HepG2 (cell line): ENCODE data around the gene C20orf96. TPM values are rescaled to one million over a fixed set of nuclear protein-coding genes. Genes with fewer than 3 reads are reported as not detected.
A peak's percentile ranks its signal among the peaks of the same experiment; 100 is the strongest.

Experiments used
- CREB1 ChIP-seq, 2 experiments: fragments of 450-650 bp in 1 of 2; IDR thresholded peaks; 2 replicates each; pipeline ENCODE4 v1.6.1; 2016 to 2017; ENCODE audit warnings: control low read depth in 1 of 2, mild to moderate bottlenecking in 1 of 2, missing compliant biosample characterization in 1 of 2, missing genetic modification characterization in 1 of 2
- EEA1 ChIP-seq: sonication (generic); formaldehyde crosslinking; IDR thresholded peaks from 2 replicates; pipeline ENCODE4 v1.5.1; 2020; ENCODE audit warnings: mild to moderate bottlenecking, missing genetic modification reagents, borderline replicate concordance
- EZH2 ChIP-seq: conservative IDR thresholded peaks from 2 replicates; pipeline ENCODE4 v1.6.1; 2012; ENCODE audit warnings: mild to moderate bottlenecking, low read depth, low read length, moderate library complexity
- HDAC2 ChIP-seq: sonication (generic); formaldehyde crosslinking; IDR thresholded peaks from 2 replicates; pipeline ENCODE4 v1.4.0; 2020; ENCODE audit warnings: missing genetic modification reagents
- KDM1A ChIP-seq: IDR thresholded peaks from 2 replicates; pipeline ENCODE4 v1.6.1; 2016; ENCODE audit warnings: missing compliant biosample characterization
- RBAK ChIP-seq: sonication (generic); formaldehyde crosslinking; IDR thresholded peaks from 2 replicates; pipeline ENCODE4 v1.5.1; 2020; ENCODE audit warnings: mild to moderate bottlenecking, missing genetic modification reagents
- RFX3 ChIP-seq: IDR thresholded peaks from 2 replicates; pipeline ENCODE4 v1.6.1; 2016; ENCODE audit warnings: missing biosample characterization, missing genetic modification reagents
- SRSF9 ChIP-seq: fragments of 200-400 bp; formaldehyde crosslinking; IDR thresholded peaks from 2 replicates; pipeline ENCODE4 v1.6.1; 2018; ENCODE audit warnings: borderline replicate concordance, mild to moderate bottlenecking, low read depth, low read length; ENCODE audit not compliant: insufficient read depth, poor library complexity, severe bottlenecking
- TCF7 ChIP-seq: sonication (generic); IDR thresholded peaks from 2 replicates; pipeline ENCODE4 v1.6.1; 2016; ENCODE audit warnings: antibody characterized with exemption, low read depth
- THAP9 ChIP-seq: sonication (generic); formaldehyde crosslinking; IDR thresholded peaks from 2 replicates; pipeline ENCODE4; 2020; ENCODE audit warnings: missing genetic modification reagents, mild to moderate bottlenecking, borderline replicate concordance
- ZBTB38 ChIP-seq: sonication (generic); formaldehyde crosslinking; IDR thresholded peaks from 2 replicates; pipeline ENCODE4 v1.5.1; 2020; ENCODE audit warnings: mild to moderate bottlenecking, missing genetic modification reagents
- ZBTB49 ChIP-seq: sonication (generic); formaldehyde crosslinking; IDR thresholded peaks from 2 replicates; pipeline ENCODE4 v1.4.0; 2020; ENCODE audit warnings: missing genetic modification reagents, borderline replicate concordance
- ZNF546 ChIP-seq: sonication (generic); formaldehyde crosslinking; conservative IDR thresholded peaks from 2 replicates; pipeline ENCODE4 v1.8.1; 2023; ENCODE audit warnings: mild to moderate bottlenecking, missing genetic modification reagents
- ZNF572 ChIP-seq: sonication (generic); formaldehyde crosslinking; IDR thresholded peaks from 2 replicates; pipeline ENCODE4 v1.5.1; 2020; ENCODE audit warnings: mild to moderate bottlenecking, missing genetic modification reagents
- ZSCAN9 ChIP-seq: IDR thresholded peaks from 2 replicates; pipeline ENCODE4 v1.6.1; 2016; ENCODE audit warnings: borderline replicate concordance
- polyA plus RNA-seq, 8 experiments: library from polyadenylated mRNA; depleted of rRNA in 3 of 8; stranded (reverse) in 7 of 8; unstranded in 1 of 8; fragments of >200 nt; fragmentation: Illumina TruSeq in 4 of 8; extraction: Trizol in 4 of 8; gene quantifications; 2 replicates each; pipeline versions ENCODE4 v1.2.1 to v1.2.3, GENCODE V29; 2011 to 2016; ENCODE audit warnings: low read depth in 4 of 8, missing spikeins in 1 of 8, mixed read lengths in 1 of 8; ENCODE audit not compliant: insufficient read depth in 1 of 8
- total RNA-seq, 5 experiments: library from RNA; depleted of rRNA; stranded (reverse); fragments of >200 nt; fragmentation: Illumina TruSeq; extraction: Trizol; gene quantifications; 2 replicates each; pipeline ENCODE4 v1.2.3, GENCODE V29; 2016; ENCODE audit warnings: low read depth in 1 of 5
- TF ChIP-seq, protein P1 (sequence below): sonication (generic); formaldehyde crosslinking; conservative IDR thresholded peaks from 2 replicates; pipeline ENCODE4 v1.4.0; 2020; ENCODE audit warnings: missing genetic modification reagents
- TF ChIP-seq, protein P2 (sequence below): sonication (generic); formaldehyde crosslinking; IDR thresholded peaks from 2 replicates; pipeline ENCODE4 v1.5.1; 2020; ENCODE audit warnings: mild to moderate bottlenecking, moderate library complexity, missing genetic modification reagents

The C20orf96 gene
- total and polyA plus RNA-seq, 2 of the 13 experiments (the other 11 are each of a cell fraction or from before 2014, with no cell fraction given), result 3.8 to 20.6 TPM

DNA sequence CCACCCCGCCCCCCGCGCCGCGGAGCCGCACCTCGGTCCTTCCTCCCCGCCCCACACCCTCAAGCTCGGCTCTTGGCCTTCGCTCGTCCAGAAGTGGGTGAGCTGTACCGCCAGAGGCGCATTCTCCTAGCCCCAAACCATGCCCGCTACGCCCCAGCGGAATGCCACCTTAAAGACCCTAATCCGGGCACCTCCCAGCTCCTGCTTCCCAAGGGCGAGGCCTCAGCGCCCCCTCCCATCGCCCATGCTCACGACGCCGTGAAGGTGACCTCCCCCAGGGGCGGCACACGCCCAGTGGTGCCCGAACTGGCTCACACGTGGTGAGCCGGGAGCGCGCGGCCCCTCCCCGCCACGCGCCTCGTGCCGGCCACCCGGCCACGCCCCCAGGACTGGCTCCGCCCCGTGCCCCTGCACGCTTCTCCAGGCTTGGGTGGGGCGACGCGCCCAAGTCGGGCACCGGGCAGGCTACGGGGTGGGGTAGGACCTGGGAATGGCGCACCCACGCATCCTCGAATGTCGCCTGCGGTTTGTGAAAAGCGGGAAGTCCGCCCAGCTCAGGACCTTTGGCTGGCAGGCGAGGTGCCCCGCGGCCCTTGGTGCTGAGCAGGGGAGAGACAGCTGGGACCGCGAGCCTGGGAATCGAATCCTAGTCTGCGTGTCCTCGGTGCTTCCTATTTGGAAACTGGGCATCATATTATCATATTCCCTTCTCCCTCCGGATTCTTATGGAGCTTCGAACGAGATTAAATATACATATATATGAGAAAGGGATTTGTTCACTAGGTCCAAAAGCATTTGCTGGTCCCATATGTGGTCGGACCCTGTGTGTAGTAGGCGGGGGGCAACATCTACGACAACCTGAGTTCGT, 33.9 kb upstream of the C20orf96 start (continued):
- TF ChIP-seq ZBTB49 (CRISPR knock-in tag) (peak; percentile 95), HDAC2 (CRISPR knock-in tag) (peak; percentile 93), ZSCAN9 (peak; percentile 75; the same call in 1 of the 2 replicates), EZH2 (no peak), RBAK (CRISPR knock-in tag) (peak; percentile 38; the same call in 1 of the 2 replicates), SRSF9 (no peak), ZNF546 (CRISPR knock-in tag) (peak; percentile 99), EEA1 (CRISPR knock-in tag) (peak; percentile 99; the same call in 1 of the 2 replicates), THAP9 (CRISPR knock-in tag) (peak; percentile 82; the same call in 1 of the 2 replicates), ZBTB38 (peak; percentile 92), KDM1A (0 out of 2 replicates have a peak, but pooled peaks have one; percentile 10), ZNF572 (no peak), RFX3 (peak; percentile 35; the same call in 1 of the 2 replicates), TCF7 (no peak), CREB1 (IDR thresholded peaks at IDR 0.05) (no peak; the same call in 1 of the 2 replicates), CREB1 (CRISPR knock-in tag; IDR thresholded peaks at IDR 0.05) (no peak)
- TF ChIP-seq, protein P1, sequence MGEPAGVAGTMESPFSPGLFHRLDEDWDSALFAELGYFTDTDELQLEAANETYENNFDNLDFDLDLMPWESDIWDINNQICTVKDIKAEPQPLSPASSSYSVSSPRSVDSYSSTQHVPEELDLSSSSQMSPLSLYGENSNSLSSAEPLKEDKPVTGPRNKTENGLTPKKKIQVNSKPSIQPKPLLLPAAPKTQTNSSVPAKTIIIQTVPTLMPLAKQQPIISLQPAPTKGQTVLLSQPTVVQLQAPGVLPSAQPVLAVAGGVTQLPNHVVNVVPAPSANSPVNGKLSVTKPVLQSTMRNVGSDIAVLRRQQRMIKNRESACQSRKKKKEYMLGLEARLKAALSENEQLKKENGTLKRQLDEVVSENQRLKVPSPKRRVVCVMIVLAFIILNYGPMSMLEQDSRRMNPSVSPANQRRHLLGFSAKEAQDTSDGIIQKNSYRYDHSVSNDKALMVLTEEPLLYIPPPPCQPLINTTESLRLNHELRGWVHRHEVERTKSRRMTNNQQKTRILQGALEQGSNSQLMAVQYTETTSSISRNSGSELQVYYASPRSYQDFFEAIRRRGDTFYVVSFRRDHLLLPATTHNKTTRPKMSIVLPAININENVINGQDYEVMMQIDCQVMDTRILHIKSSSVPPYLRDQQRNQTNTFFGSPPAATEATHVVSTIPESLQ (CRISPR knock-in tag), result peak; percentile 57; the same call in 1 of the 2 replicates
- TF ChIP-seq, protein P2, sequence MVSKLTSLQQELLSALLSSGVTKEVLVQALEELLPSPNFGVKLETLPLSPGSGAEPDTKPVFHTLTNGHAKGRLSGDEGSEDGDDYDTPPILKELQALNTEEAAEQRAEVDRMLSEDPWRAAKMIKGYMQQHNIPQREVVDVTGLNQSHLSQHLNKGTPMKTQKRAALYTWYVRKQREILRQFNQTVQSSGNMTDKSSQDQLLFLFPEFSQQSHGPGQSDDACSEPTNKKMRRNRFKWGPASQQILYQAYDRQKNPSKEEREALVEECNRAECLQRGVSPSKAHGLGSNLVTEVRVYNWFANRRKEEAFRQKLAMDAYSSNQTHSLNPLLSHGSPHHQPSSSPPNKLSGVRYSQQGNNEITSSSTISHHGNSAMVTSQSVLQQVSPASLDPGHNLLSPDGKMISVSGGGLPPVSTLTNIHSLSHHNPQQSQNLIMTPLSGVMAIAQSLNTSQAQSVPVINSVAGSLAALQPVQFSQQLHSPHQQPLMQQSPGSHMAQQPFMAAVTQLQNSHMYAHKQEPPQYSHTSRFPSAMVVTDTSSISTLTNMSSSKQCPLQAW (CRISPR knock-in tag), result peak; percentile 80
